Hematopoietic multipotent progenitor cell treated with erythropoietin and hydrocortisone succinate and interleukin-3 and kit ligand, for 6 days (in vitro differentiated cells): ENCODE measurements around the gene MLPH.
A peak's percentile ranks its signal among the peaks of the same experiment; 100 is the strongest.

Experiments used
- DNase-seq: peaks from one replicate; pipeline ENCODE4 v3.0.0-alpha.2; 2015

MLPH gene

GRCh38 chr2:237527233-237527632 lies 40.2 kb downstream of the MLPH start:
- DNase-seq: no peak

GRCh38 chr2:237527766-237528165 lies 40.7 kb downstream of the MLPH start:
- DNase-seq: no peak

- no peak for DNase-seq
These were observed 42.7 kb downstream of the MLPH start for GRCh38 chr2:237529452-237530402.

DNA sequence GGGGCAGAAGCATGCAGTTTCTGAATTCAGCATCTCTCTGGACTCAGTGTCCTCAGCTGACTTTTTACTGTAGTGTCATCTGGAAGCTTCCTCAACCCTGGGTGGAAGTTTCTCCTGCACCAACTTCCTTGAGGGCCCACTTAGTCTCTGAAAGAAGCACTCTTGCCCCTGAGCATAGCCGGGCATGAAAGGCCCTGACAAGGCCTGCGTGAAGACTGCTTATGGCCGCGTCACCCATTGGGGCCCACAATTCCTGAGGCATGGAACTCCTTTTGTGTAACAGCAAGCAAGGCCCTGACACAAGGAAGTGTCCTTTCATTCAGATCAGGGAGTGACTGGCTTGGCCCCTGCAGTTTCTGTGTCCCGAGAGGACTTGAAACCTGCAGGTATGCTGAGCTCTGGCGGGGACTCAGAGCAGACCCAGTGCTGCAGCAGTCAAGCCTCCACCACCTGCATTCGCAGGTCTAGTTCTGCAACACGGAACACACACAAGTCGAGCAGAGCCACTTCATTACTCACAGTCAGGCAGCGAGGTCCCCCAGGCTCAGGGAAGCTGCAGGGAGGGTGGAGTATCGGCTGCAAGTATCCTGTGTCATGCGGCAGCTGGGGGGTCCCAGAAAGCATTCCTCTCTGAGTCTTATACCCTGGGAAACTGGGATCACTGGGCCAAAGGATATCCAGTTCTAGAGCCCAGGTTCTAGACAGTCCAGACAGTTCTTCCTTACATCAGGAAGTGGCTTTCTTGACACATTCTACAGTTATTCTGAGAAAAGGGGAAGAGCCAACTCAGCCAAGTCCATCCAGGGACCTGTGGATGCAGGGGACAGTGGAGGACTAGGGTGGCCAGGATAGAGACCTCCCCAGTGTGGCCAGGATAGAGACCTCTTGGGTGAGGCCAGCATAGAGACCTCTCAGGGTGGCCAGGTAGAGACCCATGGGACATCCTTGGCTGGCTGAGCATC lies 43.7 kb downstream of the MLPH start:
- no peak for DNase-seq

- no peak for DNase-seq
These were observed 45.1 kb downstream of the MLPH start for GRCh38 chr2:237532160-237532559.

- no peak for DNase-seq
These were observed 46.7 kb downstream of the MLPH start for GRCh38 chr2:237533668-237534161.

DNA sequence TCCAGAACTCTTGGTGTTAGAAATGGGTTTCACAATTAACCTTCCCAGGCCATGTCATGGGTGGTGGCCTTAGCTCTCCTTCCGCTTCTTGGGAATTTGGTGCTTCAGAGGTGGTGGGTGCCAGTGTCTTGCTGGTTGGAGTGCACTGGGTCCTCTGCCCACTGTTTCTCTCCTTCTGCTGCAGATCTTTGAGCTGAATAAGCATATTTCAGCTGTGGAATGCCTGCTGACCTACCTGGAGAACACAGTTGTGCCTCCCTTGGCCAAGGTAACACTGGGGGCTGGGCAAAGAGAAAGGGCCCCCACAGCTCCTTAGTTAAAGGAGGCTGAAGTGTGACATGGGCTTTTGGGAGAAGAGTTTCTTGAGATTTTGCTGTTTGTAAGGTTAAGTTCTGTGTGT lies 47.3 kb downstream of the MLPH start:
- DNase-seq: no peak

DNA sequence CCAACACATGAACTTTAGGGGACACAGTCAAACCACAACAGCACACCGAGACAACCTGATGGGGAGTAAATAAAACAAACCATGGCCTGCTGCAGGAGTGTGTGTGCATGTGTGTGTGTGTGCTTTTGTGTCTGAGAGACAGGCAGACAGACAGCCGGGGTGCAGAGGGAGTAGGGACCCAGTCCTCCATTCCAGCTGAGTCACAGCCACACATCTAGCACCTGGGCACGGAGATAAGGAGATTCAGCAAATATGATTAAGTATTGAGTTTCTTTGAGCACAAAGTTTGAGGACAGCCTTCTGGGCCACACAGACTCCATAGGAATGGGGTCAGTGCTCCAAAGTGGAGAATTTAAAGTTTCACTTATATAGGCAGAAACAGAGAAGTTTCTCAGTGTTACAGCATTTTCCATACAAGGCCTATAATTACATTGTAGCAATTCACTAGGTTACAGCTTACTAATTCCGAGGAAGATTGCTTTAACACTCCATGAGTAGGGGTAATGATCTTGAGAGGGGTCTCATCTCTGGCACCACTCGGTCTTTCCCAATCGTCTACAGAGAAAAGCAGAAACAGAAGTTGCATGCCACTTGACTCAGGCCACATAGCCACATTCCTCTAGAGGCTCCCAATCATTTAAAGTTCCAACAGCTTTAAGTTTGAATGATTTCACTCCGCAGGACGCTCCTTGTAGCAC lies 48.5 kb downstream of the MLPH start:
- DNase-seq: peak; percentile 61

GRCh38 chr2:237536083-237536415 lies 49.0 kb downstream of the MLPH start:
- no peak for DNase-seq

DNA sequence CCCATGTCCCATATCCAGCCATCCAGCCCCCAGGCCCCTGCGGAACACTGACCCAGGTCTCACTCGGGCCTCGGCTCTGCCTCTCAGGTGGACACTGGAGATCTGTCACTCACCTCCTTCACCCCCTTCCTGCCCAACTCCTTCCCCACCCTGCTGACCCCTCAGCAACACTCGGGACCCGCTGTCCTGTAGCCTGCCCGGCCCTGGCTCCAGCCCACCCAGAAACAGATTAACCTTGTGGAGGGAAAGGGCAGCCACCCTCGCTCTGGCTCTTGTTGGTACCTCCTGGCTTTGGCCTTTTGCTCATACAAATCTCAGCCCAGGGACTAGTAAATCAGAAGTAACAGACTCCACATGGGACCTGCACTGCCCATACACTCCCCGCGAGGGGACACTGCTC lies 49.6 kb downstream of the MLPH start:
- no peak for DNase-seq

GRCh38 chr2:237538001-237538720 lies 51.1 kb downstream of the MLPH start:
- DNase-seq: no peak

- no peak for DNase-seq
These were observed 51.9 kb downstream of the MLPH start for GRCh38 chr2:237538901-237539300.

DNA sequence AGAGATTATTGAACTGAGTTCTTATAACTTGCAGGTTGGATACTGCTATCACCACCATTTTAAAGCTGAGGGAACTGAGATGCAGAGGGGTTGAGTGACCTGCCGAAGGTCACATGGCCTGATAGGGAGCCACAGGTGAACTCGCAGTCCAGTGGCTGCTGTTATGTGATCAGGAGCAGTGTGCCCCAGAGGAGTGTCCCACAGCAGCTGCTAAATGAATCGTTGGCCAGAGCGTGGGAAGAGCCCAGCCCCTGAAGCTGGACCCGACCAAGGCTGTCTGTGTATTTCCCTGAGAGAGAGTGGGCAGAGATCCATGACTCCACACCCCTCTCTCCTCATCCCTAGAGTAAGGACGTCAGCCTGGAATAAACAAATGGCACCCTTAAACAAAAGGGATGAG lies 52.6 kb downstream of the MLPH start:
- no peak for DNase-seq

GRCh38 chr2:237540223-237540775 lies 53.2 kb downstream of the MLPH start:
- DNase-seq: no peak

DNA sequence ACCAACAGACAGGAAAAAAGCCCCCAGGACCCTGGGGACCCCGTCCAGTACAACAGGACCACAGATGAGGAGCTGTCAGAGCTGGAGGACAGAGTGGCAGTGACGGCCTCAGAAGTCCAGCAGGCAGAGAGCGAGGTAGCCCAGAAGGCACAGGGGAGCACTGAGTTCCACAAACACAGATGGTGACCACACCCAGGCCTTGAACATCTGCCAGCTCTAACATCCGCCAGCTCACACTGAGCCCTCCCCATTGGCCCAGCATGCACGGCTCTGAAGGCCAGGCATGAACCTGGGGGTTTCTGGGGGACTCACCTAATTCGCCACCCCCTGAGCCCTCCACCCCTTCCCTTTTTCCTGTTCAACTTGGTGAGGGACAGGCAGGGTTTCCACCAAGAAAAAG lies 53.8 kb downstream of the MLPH start:
- DNase-seq: peak; percentile 88

DNA sequence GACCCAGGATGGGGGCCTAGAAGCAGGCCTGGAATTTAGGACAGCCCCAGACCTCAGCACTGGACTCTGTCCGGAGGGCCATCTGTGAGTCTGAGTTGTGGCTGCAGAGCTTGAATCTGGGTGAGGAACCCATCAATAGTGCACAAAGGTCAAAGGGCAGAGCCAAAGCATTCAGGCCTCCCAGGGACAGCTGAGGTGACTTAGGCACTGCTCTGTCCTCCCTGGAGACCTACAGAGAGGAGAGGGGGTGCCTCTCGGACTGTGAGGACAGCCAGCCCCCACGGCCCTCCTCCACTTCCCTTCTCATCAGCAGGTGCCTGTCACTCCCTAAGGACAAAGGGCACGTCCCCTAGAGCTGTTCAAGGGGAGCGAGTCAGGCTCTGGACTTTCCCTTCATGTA lies 54.2 kb downstream of the MLPH start:
- no peak for DNase-seq

DNA sequence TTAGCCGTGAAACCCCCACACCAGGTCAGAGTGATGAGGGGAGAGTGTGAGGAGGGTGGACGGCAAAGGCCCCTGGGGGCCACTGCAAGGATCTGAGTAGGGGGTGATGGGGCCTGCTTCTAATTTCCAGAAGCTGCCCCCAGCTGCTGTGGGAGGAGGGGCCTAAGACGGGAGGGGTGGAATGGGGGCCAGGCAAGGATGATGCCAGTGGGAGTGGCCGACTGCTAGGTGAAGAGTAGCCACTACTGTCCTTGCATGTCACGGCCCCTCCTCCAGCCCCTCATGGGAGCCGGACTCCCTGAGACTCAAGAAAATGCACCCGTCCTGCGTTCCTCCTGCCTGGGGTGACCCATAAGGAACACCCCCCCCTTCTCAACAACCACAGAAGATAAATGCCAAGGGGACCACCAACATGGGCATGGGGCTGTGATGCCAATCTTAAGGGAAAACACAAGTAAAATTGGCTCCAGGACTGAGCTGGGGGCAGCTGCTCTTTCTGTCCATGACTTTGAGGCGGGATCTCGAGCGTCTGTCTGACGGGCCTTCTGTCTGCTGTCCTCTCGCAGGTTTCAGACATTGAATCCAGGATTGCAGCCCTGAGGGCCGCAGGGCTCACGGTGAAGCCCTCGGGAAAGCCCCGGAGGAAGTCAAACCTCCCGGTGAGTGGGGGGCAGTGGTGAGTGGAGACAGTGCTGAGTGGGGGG lies 55.1 kb downstream of the MLPH start:
- no peak for DNase-seq

- no peak for DNase-seq
These were observed 59.2 kb downstream of the MLPH start for GRCh38 chr2:237546040-237546875.

DNA sequence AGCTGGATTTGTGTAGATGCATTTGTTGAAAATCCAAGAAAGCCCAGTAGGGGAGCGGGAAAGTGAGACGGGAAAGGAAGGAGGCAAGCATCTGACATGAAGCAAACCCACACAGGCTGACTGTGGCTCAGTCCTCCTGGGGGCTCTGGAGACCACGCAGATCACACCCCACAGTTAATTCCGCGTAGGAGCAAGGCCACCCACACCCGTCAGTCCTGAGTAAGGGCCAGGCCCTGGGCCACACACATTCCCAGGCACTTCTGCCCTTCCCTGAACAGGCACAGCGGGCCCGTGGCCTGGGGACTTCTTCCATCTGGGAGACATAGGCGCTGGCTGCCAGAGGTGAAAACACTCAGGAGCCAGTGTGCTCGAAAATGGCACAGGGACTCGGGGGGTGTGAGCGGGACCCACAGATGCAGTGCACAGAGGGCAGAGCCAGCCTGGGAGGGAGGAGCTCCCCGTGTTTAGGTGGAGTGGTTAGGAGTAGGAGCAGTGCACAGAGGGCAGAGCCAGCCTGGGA lies 59.9 kb downstream of the MLPH start:
- DNase-seq: no peak

- no peak for DNase-seq
These were observed 60.9 kb downstream of the MLPH start for GRCh38 chr2:237547841-237548416.
